K562 (cell line): ENCODE measurements around the gene ZDHHC3. TPM values are rescaled to one million over a fixed set of nuclear protein-coding genes. Genes with fewer than 3 reads are reported as not detected.

ENCODE experiments used
- ATAC-seq: fragments of 200-7000 bp; cut with Tn5 transposase; 3 replicates; pipeline ENCODE4 v1.9.1; 2020; ENCODE audit warnings: moderate library complexity
- BruUV-seq: library from RNA; stranded (reverse); fragments of 400-500 nt; replicated peaks from 2 replicates; lab custom pipeline; 2021; lab: Mats Ljungman, UMichigan
- CTCF ChIA-PET: fragments of 300-600 bp; formaldehyde crosslinking; extraction: SDS; loops from one replicate; lab custom pipeline; 2021; ENCODE audit warnings: low intra/inter-chr PET ratio; lab: Yijun Ruan, JAX
- POLR2A ChIA-PET: fragments of 300-600, 350-650 bp; sonication (Branson Sonifier 250); formaldehyde crosslinking; extraction: SDS; loops from one replicate; lab custom pipeline; 2021; ENCODE audit warnings: antibody characterized with exemption, inconsistent platforms; lab: Yijun Ruan, JAX
- DNase-seq, 4 experiments: peaks; one replicate each; pipeline versions ENCODE4 v3.0.0 to v3.0.0-alpha.2; 2011 to 2018; ENCODE audit warnings: low spot score in 3 of 4, mixed read lengths in 3 of 4; ENCODE audit errors: extremely low read depth in 1 of 4
- FAIRE-seq: peaks from 2 replicates; lab custom pipeline; 2011; peaks lifted over from hg19 to GRCh38; lab: Jason Lieb, UNC
- H2AFZ ChIP-seq: 2 replicates; pipeline ENCODE4 v1.6.0; 2011; ENCODE audit warnings: low read depth, low read length, control low read depth, inconsistent platforms
- H3K27ac ChIP-seq: fragments of 200-600 bp; 3 replicates; pipeline ENCODE4 v1.8.0; 2011; ENCODE audit warnings: low read depth, mild to moderate bottlenecking, control low read depth, inconsistent platforms, low read length, moderate library complexity, mixed read lengths; ENCODE audit errors: extremely low read depth
- H3K27me3 ChIP-seq, 2 experiments: fragments of 300-600 bp in 1 of 2; 2 replicates in 1 of 2; 3 replicates in 1 of 2; pipeline versions ENCODE4 v1.6.0 to v1.8.0; 2011; ENCODE audit warnings: inconsistent platforms in 2 of 2, low read length in 2 of 2, mild to moderate bottlenecking in 1 of 2, mixed read lengths in 1 of 2, moderate library complexity in 1 of 2; ENCODE audit not compliant: control insufficient read depth in 2 of 2, insufficient read depth in 2 of 2
- H3K36me3 ChIP-seq: fragments of 300-600 bp; 3 replicates; pipeline ENCODE4 v1.8.0; 2011; ENCODE audit warnings: mild to moderate bottlenecking, low read length, inconsistent platforms; ENCODE audit not compliant: control insufficient read depth, insufficient read depth
- H3K4me1 ChIP-seq, 2 experiments: fragments of 200-600 bp in 1 of 2; replicated peaks in 1 of 2; 2 replicates in 1 of 2; 3 replicates in 1 of 2; pipeline versions ENCODE4 v1.5.1 to v1.8.0; 2011; ENCODE audit warnings: inconsistent platforms in 2 of 2, low read length in 2 of 2, mild to moderate bottlenecking in 1 of 2, mixed read lengths in 1 of 2, moderate library complexity in 1 of 2; ENCODE audit not compliant: control insufficient read depth in 2 of 2, insufficient read depth in 2 of 2
- H3K4me2 ChIP-seq: 2 replicates; pipeline ENCODE4 v1.6.1; 2011; ENCODE audit warnings: low read length, control low read depth, inconsistent platforms, mixed read lengths; ENCODE audit not compliant: insufficient read depth
- H3K4me3 ChIP-seq: fragments of 200-600 bp; sonication (generic), shearing (Covaris generic); 2 replicates; pipeline ENCODE4 v1.5.1; 2016; ENCODE audit warnings: control low read depth, inconsistent platforms
- H3K79me2 ChIP-seq: fragments of 200-600 bp; 3 replicates; pipeline ENCODE4 v1.8.0; 2011; ENCODE audit warnings: low read length, inconsistent platforms; ENCODE audit not compliant: control insufficient read depth, insufficient read depth
- H3K9ac ChIP-seq, 2 experiments: 2 replicates each; pipeline versions ENCODE4 v1.6.0 to v1.6.1; 2011; ENCODE audit warnings: low read depth in 2 of 2, low read length in 2 of 2, control low read depth in 1 of 2, inconsistent platforms in 1 of 2, mild to moderate bottlenecking in 1 of 2, mixed read lengths in 1 of 2; ENCODE audit not compliant: insufficient read depth in 1 of 2
- H3K9me1 ChIP-seq: one replicate; pipeline ENCODE4 v1.6.0; 2011; ENCODE audit warnings: inconsistent platforms, mild to moderate bottlenecking, low read length, moderate library complexity; ENCODE audit not compliant: control insufficient read depth, insufficient read depth
- H3K9me3 ChIP-seq: replicated peaks from 2 replicates; pipeline ENCODE4 v1.5.1; 2011; ENCODE audit warnings: low read depth, low read length, inconsistent platforms; ENCODE audit not compliant: control insufficient read depth, insufficient read depth
- H4K20me1 ChIP-seq: replicated peaks from 2 replicates; pipeline ENCODE4 v1.6.1; 2011; ENCODE audit warnings: low read length, inconsistent platforms, mixed read lengths; ENCODE audit not compliant: control insufficient read depth, insufficient read depth
- HMG20A ChIP-seq: fragments of 450-650 bp; formaldehyde crosslinking; conservative IDR thresholded peaks from 2 replicates; pipeline ENCODE4 v1.4.0; 2020; ENCODE audit warnings: mild to moderate bottlenecking, mixed read lengths
- HMG20B ChIP-seq: fragments of 250-450 bp; sonication (Bioruptor Pico); IDR thresholded peaks from 2 replicates; pipeline ENCODE4 v1.5.0; 2021; ENCODE audit warnings: mild to moderate bottlenecking
- THAP12 ChIP-seq: fragments of 250-450 bp; sonication (Bioruptor Pico); IDR thresholded peaks from 2 replicates; pipeline ENCODE4 v1.9.0; 2021; ENCODE audit warnings: mild to moderate bottlenecking, inconsistent platforms
- in situ Hi-C: fragments of 300-500 bp; cut with MboI; formaldehyde crosslinking; loops from 4 replicates; pipeline ENCODE4 v1.15.0; 2018; ENCODE audit warnings: inconsistent platforms, mixed read lengths
- intact Hi-C: fragments of 100-400 bp; cut with micrococcal nuclease; formaldehyde crosslinking; loops from 2 replicates; pipeline ENCODE4 v1.14.2; 2022
- polyA plus RNA-seq, 8 experiments: library from polyadenylated mRNA; depleted of rRNA in 4 of 8; stranded (reverse) in 5 of 8; unstranded in 3 of 8; fragments of >200 nt; fragmentation: Nextera tagmentation in 2 of 8; fragmentation: Illumina TruSeq in 1 of 8; extraction: Ambion mirVana in 2 of 8; extraction: Trizol in 1 of 8; gene quantifications; 2 replicates each; pipeline versions ENCODE4 v1.2.1 to v1.2.3, GENCODE V29; 2011 to 2014; ENCODE audit warnings: inconsistent platforms in 1 of 8, missing spikeins in 1 of 8
- total RNA-seq, 7 experiments: library from RNA; depleted of rRNA in 6 of 7; stranded (reverse); fragments of >200 nt in 6 of 7; fragmentation: Illumina TruSeq in 2 of 7; extraction: Trizol in 2 of 7; gene quantifications; 2 replicates each; pipeline versions ENCODE4 v1.2.1 to v1.2.3, GENCODE V29; 2011 to 2021; ENCODE audit warnings: low replicate concordance in 1 of 7
- TF ChIP-seq, protein P1 (sequence below): fragments of 200-600 bp; sonication (generic); IDR thresholded peaks from one replicate; pipeline ENCODE4 v1.6.1; 2012; ENCODE audit warnings: mild to moderate bottlenecking, low read depth, low read length, inconsistent platforms

The ZDHHC3 gene
- total and polyA plus RNA-seq, 9 of the 15 experiments (the other 6 are each of a cell fraction or from before 2014, with no cell fraction given), result 10.3 to 120 (median 67.2) TPM

GRCh38 chr3:45003406-45003805 is 27.4 kb upstream of the ZDHHC3 start:
- intact Hi-C loops, result no loop called here
- TF ChIP-seq HMG20A (no peak), THAP12 (no peak), HMG20B (CRISPR knock-in tag) (no peak)
- TF ChIP-seq, protein P1, sequence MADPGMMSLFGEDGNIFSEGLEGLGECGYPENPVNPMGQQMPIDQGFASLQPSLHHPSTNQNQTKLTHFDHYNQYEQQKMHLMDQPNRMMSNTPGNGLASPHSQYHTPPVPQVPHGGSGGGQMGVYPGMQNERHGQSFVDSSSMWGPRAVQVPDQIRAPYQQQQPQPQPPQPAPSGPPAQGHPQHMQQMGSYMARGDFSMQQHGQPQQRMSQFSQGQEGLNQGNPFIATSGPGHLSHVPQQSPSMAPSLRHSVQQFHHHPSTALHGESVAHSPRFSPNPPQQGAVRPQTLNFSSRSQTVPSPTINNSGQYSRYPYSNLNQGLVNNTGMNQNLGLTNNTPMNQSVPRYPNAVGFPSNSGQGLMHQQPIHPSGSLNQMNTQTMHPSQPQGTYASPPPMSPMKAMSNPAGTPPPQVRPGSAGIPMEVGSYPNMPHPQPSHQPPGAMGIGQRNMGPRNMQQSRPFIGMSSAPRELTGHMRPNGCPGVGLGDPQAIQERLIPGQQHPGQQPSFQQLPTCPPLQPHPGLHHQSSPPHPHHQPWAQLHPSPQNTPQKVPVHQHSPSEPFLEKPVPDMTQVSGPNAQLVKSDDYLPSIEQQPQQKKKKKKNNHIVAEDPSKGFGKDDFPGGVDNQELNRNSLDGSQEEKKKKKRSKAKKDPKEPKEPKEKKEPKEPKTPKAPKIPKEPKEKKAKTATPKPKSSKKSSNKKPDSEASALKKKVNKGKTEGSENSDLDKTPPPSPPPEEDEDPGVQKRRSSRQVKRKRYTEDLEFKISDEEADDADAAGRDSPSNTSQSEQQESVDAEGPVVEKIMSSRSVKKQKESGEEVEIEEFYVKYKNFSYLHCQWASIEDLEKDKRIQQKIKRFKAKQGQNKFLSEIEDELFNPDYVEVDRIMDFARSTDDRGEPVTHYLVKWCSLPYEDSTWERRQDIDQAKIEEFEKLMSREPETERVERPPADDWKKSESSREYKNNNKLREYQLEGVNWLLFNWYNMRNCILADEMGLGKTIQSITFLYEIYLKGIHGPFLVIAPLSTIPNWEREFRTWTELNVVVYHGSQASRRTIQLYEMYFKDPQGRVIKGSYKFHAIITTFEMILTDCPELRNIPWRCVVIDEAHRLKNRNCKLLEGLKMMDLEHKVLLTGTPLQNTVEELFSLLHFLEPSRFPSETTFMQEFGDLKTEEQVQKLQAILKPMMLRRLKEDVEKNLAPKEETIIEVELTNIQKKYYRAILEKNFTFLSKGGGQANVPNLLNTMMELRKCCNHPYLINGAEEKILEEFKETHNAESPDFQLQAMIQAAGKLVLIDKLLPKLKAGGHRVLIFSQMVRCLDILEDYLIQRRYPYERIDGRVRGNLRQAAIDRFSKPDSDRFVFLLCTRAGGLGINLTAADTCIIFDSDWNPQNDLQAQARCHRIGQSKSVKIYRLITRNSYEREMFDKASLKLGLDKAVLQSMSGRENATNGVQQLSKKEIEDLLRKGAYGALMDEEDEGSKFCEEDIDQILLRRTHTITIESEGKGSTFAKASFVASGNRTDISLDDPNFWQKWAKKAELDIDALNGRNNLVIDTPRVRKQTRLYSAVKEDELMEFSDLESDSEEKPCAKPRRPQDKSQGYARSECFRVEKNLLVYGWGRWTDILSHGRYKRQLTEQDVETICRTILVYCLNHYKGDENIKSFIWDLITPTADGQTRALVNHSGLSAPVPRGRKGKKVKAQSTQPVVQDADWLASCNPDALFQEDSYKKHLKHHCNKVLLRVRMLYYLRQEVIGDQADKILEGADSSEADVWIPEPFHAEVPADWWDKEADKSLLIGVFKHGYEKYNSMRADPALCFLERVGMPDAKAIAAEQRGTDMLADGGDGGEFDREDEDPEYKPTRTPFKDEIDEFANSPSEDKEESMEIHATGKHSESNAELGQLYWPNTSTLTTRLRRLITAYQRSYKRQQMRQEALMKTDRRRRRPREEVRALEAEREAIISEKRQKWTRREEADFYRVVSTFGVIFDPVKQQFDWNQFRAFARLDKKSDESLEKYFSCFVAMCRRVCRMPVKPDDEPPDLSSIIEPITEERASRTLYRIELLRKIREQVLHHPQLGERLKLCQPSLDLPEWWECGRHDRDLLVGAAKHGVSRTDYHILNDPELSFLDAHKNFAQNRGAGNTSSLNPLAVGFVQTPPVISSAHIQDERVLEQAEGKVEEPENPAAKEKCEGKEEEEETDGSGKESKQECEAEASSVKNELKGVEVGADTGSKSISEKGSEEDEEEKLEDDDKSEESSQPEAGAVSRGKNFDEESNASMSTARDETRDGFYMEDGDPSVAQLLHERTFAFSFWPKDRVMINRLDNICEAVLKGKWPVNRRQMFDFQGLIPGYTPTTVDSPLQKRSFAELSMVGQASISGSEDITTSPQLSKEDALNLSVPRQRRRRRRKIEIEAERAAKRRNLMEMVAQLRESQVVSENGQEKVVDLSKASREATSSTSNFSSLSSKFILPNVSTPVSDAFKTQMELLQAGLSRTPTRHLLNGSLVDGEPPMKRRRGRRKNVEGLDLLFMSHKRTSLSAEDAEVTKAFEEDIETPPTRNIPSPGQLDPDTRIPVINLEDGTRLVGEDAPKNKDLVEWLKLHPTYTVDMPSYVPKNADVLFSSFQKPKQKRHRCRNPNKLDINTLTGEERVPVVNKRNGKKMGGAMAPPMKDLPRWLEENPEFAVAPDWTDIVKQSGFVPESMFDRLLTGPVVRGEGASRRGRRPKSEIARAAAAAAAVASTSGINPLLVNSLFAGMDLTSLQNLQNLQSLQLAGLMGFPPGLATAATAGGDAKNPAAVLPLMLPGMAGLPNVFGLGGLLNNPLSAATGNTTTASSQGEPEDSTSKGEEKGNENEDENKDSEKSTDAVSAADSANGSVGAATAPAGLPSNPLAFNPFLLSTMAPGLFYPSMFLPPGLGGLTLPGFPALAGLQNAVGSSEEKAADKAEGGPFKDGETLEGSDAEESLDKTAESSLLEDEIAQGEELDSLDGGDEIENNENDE, result no peak
- H3K9me1 ChIP-seq, result no peaks in the 10 kb centered on the region
- peaks cover 86% of the 10 kb centered on the region for H3K36me3 ChIP-seq
- H3K4me1 ChIP-seq, result no peaks in the 10 kb centered on the region
- H3K4me2 ChIP-seq, result no peak overlapping the region
- FAIRE-seq, result no peak
- BruUV-seq, result no TSS peak
- in situ Hi-C loops, result no loop called here
- ChIA-PET CTCF (no interaction called here), POLR2A (interaction anchor here (1.5 to 1.6 kb wide), 2 partner anchors 9 to 10 kb away, joined by 5 read pairs; no protein-coding TSS in a partner anchor)
- H4K20me1 ChIP-seq, result no peaks in the 10 kb centered on the region
- no peak overlapping the region for H3K9ac ChIP-seq
- H3K9me3 ChIP-seq, result no peaks in the 10 kb centered on the region
- no peak overlapping the region for H3K4me3 ChIP-seq
- H2AFZ ChIP-seq, result no peak overlapping the region
- no peak overlapping the region for H3K27ac ChIP-seq
- H3K79me2 ChIP-seq, result no peaks in the 10 kb centered on the region
- no peaks in the 10 kb centered on the region for H3K27me3 ChIP-seq
- no peak for DNase-seq
- ATAC-seq, result no peak
